Keratinocyte (primary cell): ENCODE data around the gene IQSEC3. TPM values are rescaled to one million over a fixed set of nuclear protein-coding genes. Genes with fewer than 3 reads are reported as not detected.

Experiments
- DNase-seq: peaks from one replicate; pipeline ENCODE4 v3.0.0-alpha.2; 2011; ENCODE audit warnings: low read depth, missing footprints, low spot score
- FAIRE-seq: peaks from 2 replicates; lab custom pipeline; 2011; peaks lifted over from hg19 to GRCh38; lab: Jason Lieb, UNC
- H2AFZ ChIP-seq: 2 replicates; pipeline ENCODE4 v1.6.0; 2012; ENCODE audit warnings: low read length, control low read depth, inconsistent platforms; ENCODE audit not compliant: control insufficient read depth
- H3K27ac ChIP-seq: 2 replicates; pipeline ENCODE4 v1.5.1; 2011; ENCODE audit warnings: low read length; ENCODE audit not compliant: control insufficient read depth, insufficient read depth
- H3K27me3 ChIP-seq: 3 replicates; pipeline ENCODE4 v1.6.0; 2011; ENCODE audit warnings: low read length; ENCODE audit not compliant: control insufficient read depth, insufficient read depth; ENCODE audit errors: extremely low read depth
- H3K36me3 ChIP-seq, 2 experiments: 2 replicates in 1 of 2; 3 replicates in 1 of 2; pipeline ENCODE4 v1.5.1; 2011; ENCODE audit warnings: low read length in 2 of 2, mild to moderate bottlenecking in 1 of 2; ENCODE audit not compliant: control insufficient read depth in 2 of 2, insufficient read depth in 2 of 2; ENCODE audit errors: extremely low read depth in 1 of 2
- H3K4me1 ChIP-seq: 3 replicates; pipeline ENCODE4 v1.5.1; 2011; ENCODE audit warnings: low read length; ENCODE audit not compliant: control insufficient read depth, insufficient read depth; ENCODE audit errors: extremely low read depth
- H3K4me2 ChIP-seq: 3 replicates; pipeline ENCODE4 v1.6.0; 2011; ENCODE audit warnings: low read depth, low read length; ENCODE audit not compliant: control insufficient read depth, insufficient read depth; ENCODE audit errors: extremely low read depth
- H3K4me3 ChIP-seq, 3 experiments: fragments of 200-600 bp in 1 of 3; sonication (generic) in 1 of 3; 2 replicates in 2 of 3; 3 replicates in 1 of 3; pipeline ENCODE4 v1.5.1; 2011 to 2016; ENCODE audit warnings: low read length in 3 of 3, mild to moderate bottlenecking in 3 of 3, control low read depth in 2 of 3, inconsistent platforms in 1 of 3, low read depth in 1 of 3, mixed read lengths in 1 of 3, mixed run types in 1 of 3, moderate library complexity in 1 of 3; ENCODE audit not compliant: control insufficient read depth in 2 of 3, insufficient read depth in 2 of 3; ENCODE audit errors: extremely low read depth in 1 of 3
- H3K79me2 ChIP-seq: 2 replicates; pipeline ENCODE4 v1.6.0; 2012; ENCODE audit warnings: low read length; ENCODE audit not compliant: control insufficient read depth, insufficient read depth
- H3K9ac ChIP-seq: 3 replicates; pipeline ENCODE4 v1.6.0; 2011; ENCODE audit warnings: low read length; ENCODE audit not compliant: control insufficient read depth, insufficient read depth; ENCODE audit errors: extremely low read depth
- H3K9me1 ChIP-seq: 3 replicates; pipeline ENCODE4 v1.6.0; 2011; ENCODE audit warnings: low read length; ENCODE audit not compliant: control insufficient read depth, insufficient read depth; ENCODE audit errors: extremely low read depth
- H3K9me3 ChIP-seq: 2 replicates; pipeline ENCODE4 v1.5.1; 2012; ENCODE audit warnings: low read depth, low read length; ENCODE audit not compliant: control insufficient read depth
- H4K20me1 ChIP-seq: 3 replicates; pipeline ENCODE4 v1.6.0; 2011; ENCODE audit warnings: low read length; ENCODE audit not compliant: control insufficient read depth, insufficient read depth; ENCODE audit errors: extremely low read depth
- EZH2 ChIP-seq: IDR thresholded peaks from one replicate; pipeline ENCODE4 v1.6.1; 2012; ENCODE audit warnings: inconsistent platforms, mild to moderate bottlenecking, low read length, moderate library complexity
- dilution Hi-C: fragments of 300-500 bp; cut with MboI; formaldehyde crosslinking; loops from one replicate; pipeline ENCODE4 v1.7.0; 2020; ENCODE audit warnings: low sequenced_read_pairs; ENCODE audit not compliant: extremely low pct_ligation_motif_present
- polyA plus RNA-seq, 5 experiments: library from polyadenylated mRNA; depleted of rRNA in 3 of 5; stranded (reverse) in 3 of 5; stranded (forward) in 1 of 5; unstranded in 1 of 5; fragments of >200 nt; gene quantifications; 1 replicate in 1 of 5; 2 replicates in 3 of 5; 3 replicates in 1 of 5; pipeline versions ENCODE4 v1.2.1 to v1.2.3, GENCODE V29; 2011 to 2012; ENCODE audit warnings: missing spikeins in 2 of 5, low read depth in 1 of 5, low replicate concordance in 1 of 5
- TF ChIP-seq, protein P1 (sequence below), 3 experiments: IDR thresholded peaks in 1 of 3; conservative IDR thresholded peaks in 1 of 3; optimal IDR thresholded peaks in 1 of 3; 2 replicates in 2 of 3; 3 replicates in 1 of 3; pipeline versions ENCODE3 to v1.5.1; 2011; ENCODE audit warnings: low read length in 3 of 3, mild to moderate bottlenecking in 3 of 3, moderate library complexity in 2 of 3, control low read depth in 1 of 3, inconsistent platforms in 1 of 3; ENCODE audit not compliant: insufficient read depth in 2 of 3; ENCODE audit errors: extremely low read depth in 1 of 3

The IQSEC3 gene
- polyA plus RNA-seq, 1 donor (not counting 4 experiments of a cell fraction or from before 2014, with no cell fraction given), result not detected

DNA sequence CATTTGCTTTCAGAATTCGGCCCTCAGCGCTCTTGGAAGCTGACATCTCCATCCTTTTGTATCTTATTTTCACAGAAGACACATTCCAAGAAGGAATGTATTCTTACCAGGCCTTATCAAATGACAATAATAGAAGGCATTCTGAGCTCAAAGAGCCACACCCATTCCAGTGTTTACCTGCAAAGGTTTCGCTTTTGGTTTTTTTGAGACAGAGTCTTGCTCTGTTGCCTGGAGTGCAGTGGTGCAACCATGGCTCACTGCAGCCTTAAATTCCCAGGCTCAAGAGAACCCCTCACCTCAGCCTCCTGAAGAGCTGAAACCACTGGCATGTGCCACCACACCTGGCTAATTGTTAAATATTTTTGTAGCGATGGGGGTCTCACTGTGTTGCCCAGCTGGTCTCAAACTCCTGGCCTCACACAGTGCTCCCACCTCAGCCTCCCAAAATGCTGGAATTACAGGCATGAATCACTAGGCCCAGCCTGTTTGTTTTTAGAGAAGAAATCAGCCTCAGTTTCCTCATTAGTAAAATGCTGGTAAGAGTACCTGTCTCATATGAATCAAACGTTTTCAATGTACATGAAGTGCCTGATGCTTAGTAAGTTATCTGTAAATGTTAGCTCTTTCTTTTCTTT is 78.2 kb downstream of the IQSEC3 start:
- peaks cover 16% of the 10 kb centered on the region for H3K27me3 ChIP-seq
- H3K79me2 ChIP-seq, result no peaks in the 10 kb centered on the region
- dilution Hi-C loops, result no loop called here
- H3K4me1 ChIP-seq, result peaks cover 10% of the 10 kb centered on the region
- H3K9me3 ChIP-seq, result no peaks in the 10 kb centered on the region
- H3K4me3 ChIP-seq, result no peak overlapping the region
- DNase-seq (no peak), FAIRE-seq (no peak)
- H4K20me1 ChIP-seq, result no peaks in the 10 kb centered on the region
- no peak overlapping the region for H3K9ac ChIP-seq
- H3K27ac ChIP-seq, result no peak overlapping the region
- H3K9me1 ChIP-seq, result no peaks in the 10 kb centered on the region
- H3K4me2 ChIP-seq, result no peak overlapping the region
- H2AFZ ChIP-seq, result no peak overlapping the region
- H3K36me3 ChIP-seq, result no peaks in the 10 kb centered on the region
- no peak for TF ChIP-seq EZH2
- TF ChIP-seq, protein P1, sequence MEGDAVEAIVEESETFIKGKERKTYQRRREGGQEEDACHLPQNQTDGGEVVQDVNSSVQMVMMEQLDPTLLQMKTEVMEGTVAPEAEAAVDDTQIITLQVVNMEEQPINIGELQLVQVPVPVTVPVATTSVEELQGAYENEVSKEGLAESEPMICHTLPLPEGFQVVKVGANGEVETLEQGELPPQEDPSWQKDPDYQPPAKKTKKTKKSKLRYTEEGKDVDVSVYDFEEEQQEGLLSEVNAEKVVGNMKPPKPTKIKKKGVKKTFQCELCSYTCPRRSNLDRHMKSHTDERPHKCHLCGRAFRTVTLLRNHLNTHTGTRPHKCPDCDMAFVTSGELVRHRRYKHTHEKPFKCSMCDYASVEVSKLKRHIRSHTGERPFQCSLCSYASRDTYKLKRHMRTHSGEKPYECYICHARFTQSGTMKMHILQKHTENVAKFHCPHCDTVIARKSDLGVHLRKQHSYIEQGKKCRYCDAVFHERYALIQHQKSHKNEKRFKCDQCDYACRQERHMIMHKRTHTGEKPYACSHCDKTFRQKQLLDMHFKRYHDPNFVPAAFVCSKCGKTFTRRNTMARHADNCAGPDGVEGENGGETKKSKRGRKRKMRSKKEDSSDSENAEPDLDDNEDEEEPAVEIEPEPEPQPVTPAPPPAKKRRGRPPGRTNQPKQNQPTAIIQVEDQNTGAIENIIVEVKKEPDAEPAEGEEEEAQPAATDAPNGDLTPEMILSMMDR (optimal IDR thresholded peaks at IDR 0.05 in 1 of 3, IDR thresholded peaks at IDR 0.05 in 1 of 3, conservative IDR thresholded peaks at IDR 0.05 in 1 of 3; ENCODE audit: extremely low read depth in 1 of 3, insufficient read depth in 2 of 3, low read length in 3 of 3), result no peak

DNA sequence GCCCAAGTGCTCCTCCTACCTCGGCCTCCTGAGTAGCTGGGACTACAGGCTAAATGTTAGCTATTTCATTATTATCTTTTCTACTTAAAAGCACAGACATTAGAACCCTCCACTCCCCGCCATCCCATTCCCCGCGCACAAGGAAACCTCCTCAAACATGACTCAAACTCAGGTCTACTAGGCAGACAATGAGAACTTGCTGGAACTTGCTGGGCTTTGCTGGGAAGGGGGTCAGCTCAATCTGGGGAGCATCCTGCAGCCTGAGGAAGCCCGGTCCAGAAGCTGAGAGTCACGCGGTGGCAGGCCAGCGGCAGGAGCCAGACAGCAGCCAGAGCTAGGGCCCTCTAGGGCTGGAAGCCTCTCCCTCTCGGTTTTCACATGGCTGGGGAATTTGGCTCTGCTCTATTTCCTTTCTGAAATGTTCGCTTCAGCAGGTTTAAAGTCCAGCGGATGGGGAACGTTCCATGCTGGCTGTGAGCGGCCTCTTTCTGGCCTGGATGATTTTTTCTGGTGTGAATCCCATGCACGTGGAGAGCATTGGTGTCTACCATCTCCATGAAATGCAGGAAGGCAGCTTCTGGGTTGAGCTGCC is 78.9 kb downstream of the IQSEC3 start:
- TF ChIP-seq, protein P1 (optimal IDR thresholded peaks at IDR 0.05 in 1 of 3, IDR thresholded peaks at IDR 0.05 in 1 of 3, conservative IDR thresholded peaks at IDR 0.05 in 1 of 3; ENCODE audit: extremely low read depth in 1 of 3, insufficient read depth in 2 of 3, low read length in 3 of 3), result no peak
- TF ChIP-seq EZH2, result no peak
- no peak for FAIRE-seq
- Histone ChIP-seq H3K4me1 (peaks cover 11% of the 10 kb centered on the region), H3K4me2 (no peak overlapping the region), H3K36me3 (no peaks in the 10 kb centered on the region), H3K9me1 (no peaks in the 10 kb centered on the region), H3K9ac (no peak overlapping the region), H3K9me3 (no peaks in the 10 kb centered on the region), H3K79me2 (no peaks in the 10 kb centered on the region), H3K4me3 (no peak overlapping the region), H3K27ac (no peak overlapping the region), H3K27me3 (peaks cover 9% of the 10 kb centered on the region), H4K20me1 (no peaks in the 10 kb centered on the region), H2AFZ (no peak overlapping the region)
- DNase-seq, result no peak
- dilution Hi-C loops, result no loop called here
